ENCODE results near the gene CAVIN3.

GRCh38 chr11:6318204-6318603, 2.1 kb downstream of the CAVIN3 start:
- TF ChIP-seq GATA2 (IDR thresholded peaks at IDR 0.05; ENCODE audit: low read depth, low read length) (no peak), GATA3 (IDR thresholded peaks at IDR 0.05; ENCODE audit: low read depth, low read length) (no peak)
